Superior temporal gyrus (tissue), 1 donor: ENCODE results near the gene NKD1.

Experiments
- DNase-seq: peaks from one replicate; pipeline ENCODE4 v3.0.0-alpha.2; 2016; ENCODE audit errors: extremely low spot score

The NKD1 gene

GRCh38 chr16:50558913-50559312 is 10.7 kb downstream of the NKD1 start:
- DNase-seq, result no peak

DNA sequence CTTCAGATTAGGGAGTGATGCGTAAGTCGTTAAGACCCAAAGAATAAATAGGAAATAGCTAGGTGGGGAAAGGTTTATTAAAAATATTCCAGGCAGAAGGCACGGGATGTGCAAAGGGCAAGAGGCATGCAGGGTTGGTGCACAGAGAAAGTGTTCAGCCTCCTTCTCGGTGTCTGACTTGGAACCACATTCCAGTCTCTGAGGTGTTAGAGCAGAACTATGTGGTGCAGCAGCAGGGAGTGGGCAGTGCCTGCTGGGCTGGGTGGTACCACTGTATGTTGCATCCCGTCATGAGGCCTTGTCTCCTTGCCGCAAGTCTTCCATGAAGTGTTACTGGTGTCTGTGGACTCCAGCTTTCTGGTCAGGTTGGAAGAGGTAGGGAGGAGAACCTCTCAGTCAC is 11.1 kb downstream of the NKD1 start:
- DNase-seq, result no peak

GRCh38 chr16:50559804-50560514 is 11.8 kb downstream of the NKD1 start:
- DNase-seq, result no peak

- no peak for DNase-seq
Measured at GRCh38 chr16:50560903-50561863, 13.0 kb downstream of the NKD1 start.

DNA sequence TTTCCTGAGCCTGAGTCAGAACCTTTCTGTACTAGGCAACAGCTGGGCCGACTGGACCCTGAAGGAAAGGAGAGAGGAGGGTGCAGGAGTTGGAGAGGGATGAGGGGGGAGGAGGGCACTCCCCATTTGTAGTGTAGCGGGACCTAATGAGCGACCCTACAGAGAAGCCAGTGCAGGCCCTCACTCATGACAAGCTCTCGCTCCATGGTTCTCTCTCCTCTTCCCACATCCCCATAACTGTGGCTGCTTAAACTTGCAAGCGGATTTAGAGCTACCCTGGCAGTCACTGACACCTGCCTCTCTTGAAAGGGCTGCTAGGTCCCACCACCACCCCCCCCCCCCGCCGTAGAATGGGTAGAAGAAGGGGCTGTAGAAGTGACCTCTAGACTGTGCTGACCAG is 14.5 kb downstream of the NKD1 start:
- no peak for DNase-seq

GRCh38 chr16:50563989-50564388 is 15.8 kb downstream of the NKD1 start:
- no peak for DNase-seq

GRCh38 chr16:50565428-50565827 is 17.2 kb downstream of the NKD1 start:
- DNase-seq, result no peak

GRCh38 chr16:50566014-50566962 is 18.1 kb downstream of the NKD1 start:
- no peak for DNase-seq

DNA sequence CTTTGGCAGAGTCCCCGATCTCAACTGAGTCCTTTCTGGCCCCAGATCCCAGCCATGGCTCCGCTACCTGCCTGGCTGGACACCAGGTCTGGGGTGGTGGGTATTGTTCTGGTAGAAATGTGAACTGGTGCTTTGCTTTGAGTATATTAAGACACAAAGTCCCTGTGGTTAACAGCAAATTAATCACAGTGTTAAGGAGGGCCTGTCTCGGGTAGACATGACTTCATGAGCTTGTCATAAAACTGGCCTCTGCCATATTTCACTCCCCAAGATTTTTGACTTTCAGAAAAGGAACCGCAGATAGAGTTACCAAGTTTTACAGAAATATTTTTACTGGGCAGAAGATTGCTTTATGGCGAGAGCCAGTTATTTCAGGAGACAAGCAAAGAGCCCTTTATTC is 19.5 kb downstream of the NKD1 start:
- DNase-seq, result no peak

GRCh38 chr16:50568187-50568815 is 20.1 kb downstream of the NKD1 start:
- DNase-seq, result no peak

- DNase-seq, result no peak
Measured at GRCh38 chr16:50570354-50570753, 22.2 kb downstream of the NKD1 start.

- DNase-seq, result no peak
Measured at GRCh38 chr16:50570808-50571598, 22.8 kb downstream of the NKD1 start.

- DNase-seq, result no peak
Measured at GRCh38 chr16:50571786-50572185, 23.6 kb downstream of the NKD1 start.

- DNase-seq, result no peak
Measured at GRCh38 chr16:50572700-50573099, 24.5 kb downstream of the NKD1 start.

DNA sequence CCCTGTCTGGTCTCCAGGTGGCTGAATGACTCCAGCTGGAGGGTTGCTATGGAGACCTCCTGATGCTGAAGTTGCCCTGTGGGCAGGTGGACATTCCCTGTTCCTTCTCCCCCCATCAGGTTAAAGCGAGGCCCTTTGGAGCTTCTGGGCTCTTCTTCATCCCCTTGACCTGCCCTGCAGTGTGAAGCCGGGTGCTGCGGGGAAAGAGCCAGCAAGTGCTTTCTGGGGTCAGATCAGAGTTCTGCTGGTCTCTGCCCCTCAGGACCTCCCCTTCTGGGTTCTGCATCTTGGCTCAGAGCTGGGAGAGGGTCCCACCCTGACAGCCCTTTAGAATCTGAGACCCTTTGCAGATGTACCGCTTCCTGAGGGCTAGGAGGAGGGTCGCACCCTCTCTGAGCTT is 25.1 kb downstream of the NKD1 start:
- DNase-seq, result no peak

DNA sequence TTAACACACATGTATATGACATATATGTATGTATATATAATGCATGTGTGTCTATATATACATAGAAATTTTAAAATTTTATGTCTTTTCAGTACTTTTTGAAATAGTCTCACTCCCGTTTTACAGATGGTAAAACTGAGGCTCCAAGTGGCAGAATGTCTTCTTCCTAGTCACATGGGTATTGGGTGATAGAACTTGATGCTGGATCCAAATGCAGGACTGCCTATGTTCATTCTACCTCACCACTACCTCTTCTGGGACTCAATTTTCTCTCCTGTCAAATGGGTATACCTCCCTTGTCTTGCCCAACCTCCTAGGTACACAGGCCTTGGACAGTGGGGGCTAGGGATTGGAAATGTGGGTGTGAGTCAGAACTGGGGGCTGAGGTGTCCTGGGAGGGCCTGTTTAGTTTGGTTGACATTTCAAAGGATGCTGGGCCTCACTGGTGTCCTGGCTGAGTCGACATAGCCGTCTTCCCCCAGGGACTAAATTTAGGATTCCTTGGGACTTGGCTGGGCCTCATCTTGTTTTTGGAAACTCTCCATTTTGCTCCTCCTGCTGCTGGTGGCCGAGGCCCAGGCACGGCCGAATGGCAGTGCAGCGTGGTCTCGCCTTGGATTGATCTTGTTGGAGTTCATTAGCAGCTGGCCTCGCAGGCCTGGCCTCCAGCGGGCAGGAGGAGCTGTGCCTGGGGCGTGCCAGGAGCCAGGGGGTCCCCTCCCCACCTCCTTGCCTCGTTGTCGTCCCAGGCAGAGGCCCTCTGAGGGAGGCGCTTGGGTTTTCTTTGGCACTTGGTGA is 25.9 kb downstream of the NKD1 start:
- no peak for DNase-seq

- DNase-seq, result no peak
Measured at GRCh38 chr16:50574745-50575136, 26.5 kb downstream of the NKD1 start.

GRCh38 chr16:50575743-50576142 is 27.5 kb downstream of the NKD1 start:
- no peak for DNase-seq

GRCh38 chr16:50576403-50577113 is 28.4 kb downstream of the NKD1 start:
- no peak for DNase-seq
